Astrocyte of the hippocampus (primary cell): ENCODE measurements around the gene PIM2.
"Not testable (repeated sequence)": the region's sequence is repeated elsewhere in the genome, so short reads cannot be mapped to it uniquely, and the experiment has no call there.

ENCODE experiments used
- DNase-seq: peaks from one replicate; pipeline ENCODE4 v3.0.0; 2011; ENCODE audit warnings: low read depth, low spot score

Gene PIM2

DNA sequence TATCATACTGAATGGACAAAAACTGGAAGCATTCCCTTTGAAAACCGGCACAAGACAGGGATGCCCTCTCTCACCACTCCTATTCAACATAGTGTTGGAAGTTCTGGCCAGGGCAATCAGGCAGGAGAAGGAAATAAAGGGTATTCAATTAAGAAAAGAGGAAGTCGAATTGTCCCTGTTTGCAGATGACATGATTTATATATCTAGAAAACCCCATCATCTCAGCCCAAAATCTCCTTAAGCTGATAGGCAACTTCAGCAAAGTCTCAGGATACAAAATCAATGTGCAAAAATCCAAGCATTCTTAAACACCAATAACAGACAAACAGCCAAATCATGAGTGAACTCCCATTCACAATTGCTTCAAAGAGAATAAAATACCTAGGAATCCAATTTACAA is 46.8 kb downstream of the PIM2 start:
- not testable (repeated sequence) for DNase-seq

DNA sequence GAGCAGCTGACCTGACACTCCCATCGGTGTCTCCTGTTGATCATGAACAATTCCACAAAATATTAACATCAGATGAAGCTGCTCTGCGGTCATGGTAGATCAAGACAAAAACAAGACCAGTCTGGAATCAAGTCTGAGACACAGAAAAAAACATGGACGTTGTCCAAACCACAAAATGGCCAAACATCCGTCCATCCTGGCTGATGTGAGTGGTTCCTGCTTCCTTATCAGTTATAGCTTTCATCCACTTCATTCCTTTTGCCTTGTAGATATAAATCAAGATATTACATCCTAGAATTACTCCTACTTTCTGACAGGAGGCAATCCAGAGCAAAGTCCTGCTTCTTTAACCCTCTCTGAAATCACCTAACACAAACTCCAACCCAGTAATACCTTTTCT is 54.6 kb downstream of the PIM2 start:
- DNase-seq = peak; percentile 37
